Activated CD4-positive, alpha-beta T cell treated with anti-CD3 and anti-CD28 coated beads for 4 hours (primary cell): ENCODE results near the gene YJU2.

Source experiments
- DNase-seq, 2 donors: peaks; one replicate each; pipeline ENCODE4 v3.0.0-alpha.2; 2020

The YJU2 gene

GRCh38 chr19:4301590-4302242, 54.8 kb downstream of the YJU2 start:
- DNase-seq = no peak

DNA sequence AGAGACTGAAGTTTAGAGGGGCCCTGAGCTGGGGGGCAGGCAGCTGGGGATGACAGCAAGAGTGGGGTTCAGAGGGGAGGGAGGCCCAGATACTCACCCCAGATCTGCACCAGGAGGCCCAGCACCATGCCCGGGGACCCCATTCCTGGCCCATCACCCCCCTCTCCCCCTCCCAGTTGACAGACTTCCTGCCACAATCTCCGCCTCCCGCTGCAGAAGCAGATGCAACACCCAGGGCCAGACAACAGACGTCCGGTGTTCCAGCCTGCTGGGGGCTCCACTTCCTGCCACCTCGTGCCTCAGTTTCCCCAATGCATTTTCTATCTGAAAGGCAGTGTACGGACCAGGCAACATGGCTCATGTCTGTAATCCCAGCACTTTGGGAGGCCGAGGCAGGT, 55.4 kb downstream of the YJU2 start, which contains the start of gene TMIGD2:
Gene TMIGD2 (minus strand): TSS at position 147 of the 398 bp plus-strand sequence. CDS start 4 bp downstream, at position 143.
- DNase-seq = no peak

GRCh38 chr19:4303819-4304537, 57.1 kb downstream of the YJU2 start:
- DNase-seq = no peak

GRCh38 chr19:4304538-4305256, 57.8 kb downstream of the YJU2 start, which contains the start of gene FSD1:
TSS of gene FSD1 (plus strand) at chr19:4304598. CDS start at chr19:4304747, 149 bp downstream.
- peak; percentile 43 to 52 for DNase-seq

DNA sequence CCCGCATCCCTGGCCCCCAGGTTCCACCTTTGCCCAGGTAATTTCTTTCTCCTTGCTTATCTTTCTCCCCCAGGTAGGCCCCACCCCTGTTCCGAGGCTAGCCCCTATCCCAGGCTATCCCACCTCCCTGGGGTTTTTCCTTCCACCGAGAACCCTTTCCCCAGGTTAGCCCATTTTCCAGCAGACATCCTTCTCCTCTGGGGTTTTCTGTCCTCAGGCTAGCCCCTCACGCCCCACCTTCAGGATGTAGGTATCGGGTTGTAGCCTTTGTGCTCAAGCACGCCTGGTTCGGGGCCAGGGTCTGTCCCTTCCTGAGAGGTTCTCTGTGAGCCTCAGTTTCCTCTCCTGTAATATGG, 58.4 kb downstream of the YJU2 start:
- no peak for DNase-seq

DNA sequence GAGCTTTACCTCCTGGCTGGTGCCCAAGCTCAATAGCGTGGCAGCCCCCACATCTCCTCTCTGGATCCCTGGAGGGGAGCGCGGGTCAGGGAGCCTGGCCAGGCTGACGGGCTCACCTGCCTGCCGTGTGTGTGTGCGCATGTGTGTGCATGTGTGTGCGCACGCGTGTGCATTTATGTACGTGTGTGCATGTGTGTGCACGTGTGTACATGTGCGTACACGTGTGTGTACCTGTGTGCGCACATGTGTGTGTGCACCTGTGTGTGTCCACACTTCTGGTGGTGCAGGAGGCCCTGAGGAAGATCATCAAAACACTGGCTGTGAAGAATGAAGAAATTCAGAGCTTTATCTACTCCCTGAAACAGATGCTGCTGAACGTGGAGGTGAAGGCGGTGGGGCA, 58.8 kb downstream of the YJU2 start:
- no peak for DNase-seq

GRCh38 chr19:4310247-4311121, 63.6 kb downstream of the YJU2 start:
- no peak for DNase-seq

- no peak for DNase-seq
Measured at GRCh38 chr19:4313847-4314490, 67.1 kb downstream of the YJU2 start.

DNA sequence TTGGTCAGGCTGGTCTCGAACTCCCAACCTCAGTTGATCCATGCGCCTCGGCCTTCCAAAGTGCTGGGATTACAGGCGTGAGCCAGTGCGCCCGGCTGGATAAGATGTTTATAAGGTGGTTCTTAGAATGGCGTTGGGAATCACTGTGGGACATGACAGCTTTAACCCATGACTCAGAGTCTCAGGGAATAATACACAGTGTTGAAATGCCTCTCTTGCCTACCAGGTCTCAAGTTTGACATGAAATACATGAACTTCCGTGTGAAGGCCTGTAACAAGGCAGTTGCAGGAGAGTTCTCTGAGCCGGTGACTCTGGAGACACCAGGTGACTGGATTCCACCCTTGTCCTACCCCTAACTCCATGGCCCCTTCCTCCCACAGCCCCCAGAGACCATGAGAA, 70.1 kb downstream of the YJU2 start:
- DNase-seq = no peak

DNA sequence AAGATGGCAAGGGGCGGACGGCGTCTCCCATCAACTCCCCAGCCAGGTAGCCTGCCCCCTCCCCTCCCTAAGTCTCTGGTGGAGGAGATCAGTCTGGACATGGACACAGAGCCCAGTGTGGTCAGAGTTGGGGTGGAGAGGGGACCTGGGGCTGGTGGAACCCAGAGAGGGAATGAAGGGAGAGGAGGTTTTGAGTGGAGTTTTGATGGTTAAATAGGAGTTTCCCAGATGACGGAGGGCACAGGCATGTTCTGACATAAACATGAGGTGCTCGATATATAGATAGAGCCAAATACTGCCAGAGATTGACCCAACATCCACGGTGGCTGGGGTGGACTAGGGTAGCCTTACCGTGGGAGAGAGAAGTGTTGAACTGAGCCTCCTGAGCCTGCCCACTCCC, 71.6 kb downstream of the YJU2 start:
- no peak for DNase-seq
